CD4-positive, alpha-beta T cell treated with Interleukin-4 for 4 hours (primary cell): ENCODE measurements around the gene PMS2.
"Not testable (repeated sequence)": the region's sequence is repeated elsewhere in the genome, so short reads cannot be mapped to it uniquely, and the experiment has no call there.

Experiments
- DNase-seq: peaks from one replicate; pipeline ENCODE4 v3.0.0-alpha.2; 2020

The PMS2 gene

DNA sequence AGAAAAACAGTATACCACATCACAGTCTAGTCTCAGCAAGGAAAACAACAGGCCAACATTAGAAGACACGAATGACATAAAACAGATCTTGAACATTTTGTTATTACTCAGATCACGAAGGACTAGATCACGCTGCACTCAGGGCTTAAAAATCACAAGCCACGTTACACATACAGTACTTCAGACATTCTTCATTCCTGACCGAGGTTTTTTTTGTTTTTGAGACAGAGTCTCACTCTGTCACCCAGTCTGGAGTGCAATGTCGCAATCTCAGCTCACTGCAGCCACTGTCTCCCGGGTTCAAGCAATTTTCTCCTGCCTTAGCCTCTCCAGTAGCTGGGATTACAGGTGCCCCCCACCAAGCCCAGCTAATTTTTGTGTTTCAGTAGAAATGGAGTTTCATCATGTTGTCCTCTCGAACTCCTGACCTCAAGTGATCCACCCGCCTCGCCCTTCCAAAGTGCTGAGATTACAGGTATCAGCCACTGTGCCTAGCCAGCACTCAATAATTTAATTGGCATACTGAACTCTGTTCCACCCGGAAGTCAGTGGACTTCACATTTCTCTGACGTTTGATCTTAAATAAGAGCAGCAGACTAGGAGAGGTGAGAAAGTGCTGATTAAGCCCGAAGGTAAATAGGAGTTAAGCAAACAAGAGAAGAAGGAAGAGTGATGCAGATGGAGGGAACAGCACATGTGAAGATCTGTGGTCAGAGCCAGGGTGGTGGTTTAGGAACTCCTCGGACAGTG is 3.7 kb upstream of the PMS2 start:
- DNase-seq = no peak

DNA sequence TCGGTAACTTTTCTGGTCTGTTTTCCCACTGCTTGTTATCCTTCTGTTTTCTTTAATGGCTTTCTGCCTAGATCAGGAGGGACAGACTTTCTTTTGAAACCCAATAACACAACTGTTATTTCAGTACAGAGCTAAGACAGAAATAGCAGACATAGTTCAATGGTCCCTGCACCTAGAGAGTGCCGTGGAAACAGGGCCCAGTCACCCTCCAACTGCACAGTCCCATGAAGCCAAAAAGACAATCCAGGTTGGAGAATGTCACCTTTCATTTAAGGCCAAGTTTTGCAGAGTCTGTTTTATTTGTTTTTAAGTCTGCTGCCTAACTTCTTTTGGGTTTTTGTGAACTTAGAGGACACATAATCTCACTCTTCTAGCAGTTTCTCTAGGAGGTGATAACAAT is 2.7 kb upstream of the PMS2 start:
- DNase-seq = no peak

DNA sequence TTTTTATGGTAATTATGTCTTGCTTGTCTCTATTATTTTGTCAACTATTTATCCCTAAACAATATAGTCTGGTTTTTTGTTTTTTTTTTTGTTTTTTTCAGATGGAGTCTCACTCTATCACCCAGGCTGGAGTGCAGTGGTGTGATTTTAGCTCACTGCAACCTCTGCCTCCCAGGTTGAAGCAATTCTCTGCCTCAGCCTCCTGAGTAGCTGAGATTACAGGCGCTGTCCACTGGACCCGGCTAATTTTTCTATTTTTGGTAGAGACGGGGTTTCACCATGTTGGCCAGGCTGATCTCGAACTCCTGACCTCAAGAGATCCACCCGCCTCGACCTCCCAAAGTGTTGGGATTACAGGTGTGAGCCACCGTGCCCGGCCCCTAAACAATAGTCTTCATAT is 1.5 kb upstream of the PMS2 start:
- DNase-seq = not testable (repeated sequence)

DNA sequence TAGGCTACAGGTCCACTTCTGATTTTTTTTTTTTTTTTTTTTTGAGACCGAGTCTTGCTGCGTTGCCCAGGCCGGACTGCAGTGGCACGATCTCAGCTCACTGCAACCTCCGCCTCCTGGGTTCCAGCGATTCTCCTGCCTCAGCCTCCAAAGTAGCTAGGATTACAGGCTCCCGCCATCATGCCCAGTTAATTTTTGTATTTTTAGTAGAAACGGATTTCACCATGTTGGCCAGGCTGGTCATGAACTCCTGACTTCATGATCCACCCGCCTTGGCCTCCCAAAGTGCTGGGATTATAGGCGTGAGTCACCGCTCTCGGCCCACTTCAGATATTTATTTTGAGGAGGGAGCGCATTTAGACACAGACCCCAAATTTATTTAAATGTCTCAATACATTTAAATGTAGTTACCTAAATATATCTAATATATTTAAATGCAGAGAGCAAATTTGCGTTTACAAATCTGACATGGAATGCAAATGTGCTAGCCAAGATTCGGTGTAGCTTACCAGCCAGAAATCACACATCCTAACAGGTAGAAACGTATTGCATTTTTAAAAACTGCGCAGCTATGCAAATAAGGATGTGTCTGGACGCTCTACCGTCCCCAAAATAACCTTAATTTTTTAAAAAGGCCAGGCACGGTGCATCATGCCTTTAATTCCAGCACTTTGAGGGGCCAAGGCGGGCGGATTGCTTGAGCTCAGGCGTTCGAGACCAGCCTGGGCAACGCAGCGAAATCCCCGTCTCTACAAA is 836 bp downstream of the PMS2 start:
- DNase-seq = not testable (repeated sequence)

GRCh38 chr7:6007386-6007785 is 1.5 kb downstream of the PMS2 start:
- no peak for DNase-seq

DNA sequence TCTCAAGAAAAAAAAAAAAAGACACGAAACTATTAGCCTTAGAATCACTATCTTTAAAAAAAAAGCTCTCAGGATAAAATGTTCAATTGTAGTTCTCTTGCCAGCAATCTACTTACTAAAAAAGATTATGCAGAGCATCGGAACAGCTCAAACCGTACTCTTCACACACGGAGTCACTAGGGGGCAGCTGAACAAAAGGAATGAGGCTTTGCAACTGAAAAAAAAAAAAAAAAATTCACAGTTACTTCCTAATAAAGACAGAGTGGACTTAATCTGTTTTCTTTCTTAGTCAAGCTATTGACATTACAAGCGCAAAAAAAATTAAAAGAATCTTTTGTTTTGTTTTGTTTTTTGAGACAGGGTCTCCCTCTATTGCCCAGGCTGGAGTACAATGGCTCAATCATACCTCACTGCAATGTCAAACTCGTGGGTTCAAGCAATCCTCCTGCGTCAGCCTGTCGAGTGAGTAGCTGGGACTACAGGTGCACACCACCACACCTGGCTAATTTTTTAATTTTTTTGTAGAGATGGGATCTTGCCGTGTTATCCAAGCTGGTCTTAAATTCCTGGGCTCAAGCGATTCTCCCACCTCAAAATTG is 11.5 kb downstream of the PMS2 start:
- peak; percentile 61 for DNase-seq

DNA sequence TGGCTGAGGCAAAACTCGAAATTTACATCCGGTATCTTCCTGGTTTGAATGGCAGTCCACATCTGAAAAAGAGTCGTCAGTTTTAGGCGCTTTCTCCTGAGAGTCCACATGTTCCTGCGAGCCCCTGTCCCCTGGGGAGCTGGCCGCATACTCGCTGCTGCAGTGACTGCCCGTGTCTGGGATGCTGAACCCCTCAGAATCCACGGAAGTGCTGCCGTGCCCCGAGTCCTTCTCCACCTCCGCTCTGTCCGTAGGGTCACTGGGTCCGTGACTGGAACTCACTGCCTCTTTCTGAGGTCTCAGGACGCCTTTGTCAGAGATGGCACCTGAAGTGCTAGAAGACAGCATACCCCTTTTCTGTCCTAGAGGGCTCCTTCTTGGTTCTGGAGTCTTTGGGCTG is 21.8 kb downstream of the PMS2 start:
- not testable (repeated sequence) for DNase-seq

GRCh38 chr7:5979680-5980314 is 29.1 kb downstream of the PMS2 start:
- not testable (repeated sequence) for DNase-seq

DNA sequence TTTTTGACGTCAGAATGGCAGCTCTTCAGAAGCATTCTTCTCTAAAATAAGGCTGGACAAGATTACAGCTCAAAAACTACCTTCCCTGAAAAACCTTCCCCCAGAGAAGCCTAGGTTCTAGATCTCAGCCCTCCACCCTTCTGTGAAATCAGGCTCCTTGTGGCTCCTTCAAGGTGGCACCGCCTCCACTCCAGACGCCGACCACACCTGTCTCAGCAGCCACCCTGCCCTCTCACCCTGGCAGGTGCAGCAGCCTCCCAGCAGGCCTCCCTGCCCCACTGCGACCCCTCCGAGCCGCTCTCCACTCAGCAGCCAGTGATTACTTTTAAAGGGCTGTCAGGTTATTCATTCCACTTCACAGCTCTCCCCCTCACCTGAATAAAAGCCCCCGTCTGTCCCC is 35.3 kb downstream of the PMS2 start:
- not testable (repeated sequence) for DNase-seq

DNA sequence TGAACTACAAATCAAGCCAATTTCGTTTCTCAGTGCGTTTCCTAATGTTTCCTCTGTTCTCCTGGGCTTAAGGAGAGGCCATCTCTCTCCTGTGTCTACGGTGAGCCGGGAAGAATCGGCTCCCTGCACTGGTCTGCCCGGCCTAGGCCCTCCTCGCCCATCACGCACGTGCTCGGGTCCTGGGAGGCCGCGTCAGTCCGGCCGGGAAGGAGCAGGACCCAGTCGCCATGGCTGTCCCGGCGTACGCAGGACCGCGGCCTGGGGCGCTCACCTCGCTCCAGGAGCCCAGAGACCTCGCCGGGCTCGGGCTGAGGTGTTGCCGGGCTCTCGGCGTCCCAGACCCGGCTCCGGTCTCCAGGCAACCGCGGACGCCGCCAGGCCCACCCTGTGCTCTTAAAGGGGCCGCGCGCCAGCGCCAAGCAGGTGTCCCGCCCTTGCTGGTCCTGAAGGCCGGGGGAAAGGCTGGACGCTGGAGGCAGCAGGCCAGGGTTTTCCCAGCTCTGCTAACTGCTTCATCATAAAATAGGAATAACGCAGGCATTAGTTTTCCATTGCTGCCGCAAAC is 38.4 kb downstream of the PMS2 start, which contains the start of gene RSPH10B:
Gene RSPH10B (minus strand): TSS at position 343 of the 565 bp plus-strand sequence. CDS start 3,573 bp downstream, outside the sequence.
- not testable (repeated sequence) for DNase-seq

DNA sequence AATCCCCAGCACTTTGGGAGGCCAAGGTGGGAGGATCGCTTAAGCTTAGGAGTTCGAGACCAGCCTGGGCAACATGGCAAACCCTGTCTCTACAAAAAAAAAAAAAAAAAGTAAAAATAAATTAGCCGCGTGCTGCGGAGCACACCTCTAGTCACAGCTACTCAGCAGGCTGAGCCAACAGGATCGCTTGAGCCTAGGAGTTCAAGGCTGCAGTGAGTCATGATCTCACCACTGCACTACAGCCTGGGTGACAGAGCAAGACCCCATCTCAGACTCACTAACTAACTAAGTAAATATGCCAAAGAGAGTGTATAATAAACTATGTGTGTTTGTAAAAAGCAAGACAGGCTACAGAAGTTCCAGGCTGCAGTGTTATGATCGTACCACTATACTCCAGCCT is 45.0 kb downstream of the PMS2 start:
- not testable (repeated sequence) for DNase-seq

DNA sequence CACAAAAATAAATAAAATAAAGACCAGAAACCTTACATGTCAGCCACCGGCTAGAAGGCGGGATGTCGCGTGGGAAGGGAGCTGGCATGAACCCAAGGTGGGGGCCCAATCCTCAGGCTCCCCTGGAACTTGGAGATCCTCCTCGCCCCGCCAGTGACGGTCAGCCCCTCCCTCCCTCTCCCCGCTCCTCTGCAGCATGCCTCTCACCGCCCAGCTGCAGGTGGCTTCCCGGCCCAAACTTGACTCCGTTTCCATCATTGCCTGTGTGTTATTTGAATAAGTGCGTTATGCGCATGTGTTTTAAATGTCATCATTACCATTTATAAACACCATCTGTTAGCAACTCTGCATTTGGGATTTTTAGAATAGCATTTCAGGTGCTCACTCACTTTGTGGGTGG is 45.6 kb downstream of the PMS2 start:
- not testable (repeated sequence) for DNase-seq

DNA sequence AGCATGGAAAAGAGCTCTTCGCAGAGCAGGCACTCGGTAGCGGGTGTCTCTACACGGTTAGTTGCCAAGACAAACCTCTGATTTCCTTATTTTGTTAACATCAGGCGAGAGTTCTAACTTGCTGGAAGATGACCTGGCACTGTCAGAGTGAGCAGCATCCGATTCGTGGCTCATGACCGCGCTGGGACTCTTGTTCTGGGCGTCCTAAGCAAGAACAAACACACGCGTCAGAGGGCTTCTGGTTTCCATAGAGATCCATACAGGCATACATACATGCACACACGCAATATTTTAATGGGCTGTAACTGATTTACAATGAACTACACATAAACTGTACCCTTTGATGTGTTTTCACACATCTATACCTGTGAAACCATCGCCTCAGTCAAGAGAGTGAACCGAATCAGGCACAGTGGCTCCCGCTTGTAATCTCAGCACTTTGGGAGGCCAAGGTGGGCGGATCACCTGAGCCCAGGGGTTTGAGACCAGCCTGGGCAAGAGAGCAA is 73.9 kb downstream of the PMS2 start:
- not testable (repeated sequence) for DNase-seq

DNA sequence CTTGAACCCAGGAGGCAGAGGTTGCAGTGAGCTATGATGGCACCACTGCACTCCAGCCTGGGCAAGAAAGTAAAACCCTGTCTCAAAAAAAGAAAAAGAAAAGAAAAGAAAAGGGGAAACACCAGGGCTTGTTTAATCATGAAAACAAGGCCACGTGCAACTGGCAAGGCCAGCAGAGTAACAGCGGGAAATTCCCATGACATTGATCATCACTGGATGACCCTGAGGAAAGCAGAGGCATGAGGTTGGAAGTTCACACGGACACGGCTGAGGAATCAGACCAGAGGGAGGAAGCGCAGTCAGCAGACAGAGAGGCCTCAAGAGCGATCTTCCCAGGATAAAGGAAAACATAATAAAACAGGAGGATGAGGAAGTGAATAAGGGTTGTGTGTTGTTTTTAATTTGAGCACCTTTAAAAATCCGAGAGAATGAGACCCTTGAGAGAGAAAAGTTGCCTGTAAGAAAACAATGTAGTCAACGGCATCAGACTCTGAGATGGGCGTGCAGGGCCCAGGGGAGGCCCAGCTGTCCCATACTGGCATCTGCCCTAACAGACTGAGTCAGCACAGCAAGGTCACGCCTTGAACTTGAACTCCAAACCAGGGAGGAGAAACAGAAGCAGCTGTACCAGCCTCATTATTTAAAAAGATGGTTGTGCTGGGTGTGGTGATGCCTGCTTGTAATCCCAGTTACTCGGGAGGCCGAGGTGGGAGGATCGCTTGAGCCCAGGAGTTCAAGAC is 76.8 kb downstream of the PMS2 start:
- DNase-seq = not testable (repeated sequence)

DNA sequence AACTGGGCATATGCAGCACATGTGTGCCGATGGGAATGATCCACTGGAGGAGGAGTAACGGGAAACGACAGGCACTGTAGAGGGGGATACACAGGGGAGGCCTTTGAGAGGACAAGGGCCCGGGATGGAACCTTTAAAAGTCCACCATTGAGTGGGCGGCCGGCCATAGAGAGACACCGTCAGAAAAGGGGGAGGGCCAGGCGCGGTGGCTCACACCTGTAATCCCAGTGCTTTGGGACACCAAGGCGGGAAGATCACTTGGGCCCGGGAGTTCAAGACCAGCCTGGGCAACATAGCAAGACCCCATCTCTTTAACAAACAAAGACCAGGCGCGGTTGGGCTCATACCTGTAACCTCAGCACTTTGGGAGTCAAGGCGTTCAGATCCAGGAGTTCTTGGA is 77.6 kb downstream of the PMS2 start:
- not testable (repeated sequence) for DNase-seq

DNA sequence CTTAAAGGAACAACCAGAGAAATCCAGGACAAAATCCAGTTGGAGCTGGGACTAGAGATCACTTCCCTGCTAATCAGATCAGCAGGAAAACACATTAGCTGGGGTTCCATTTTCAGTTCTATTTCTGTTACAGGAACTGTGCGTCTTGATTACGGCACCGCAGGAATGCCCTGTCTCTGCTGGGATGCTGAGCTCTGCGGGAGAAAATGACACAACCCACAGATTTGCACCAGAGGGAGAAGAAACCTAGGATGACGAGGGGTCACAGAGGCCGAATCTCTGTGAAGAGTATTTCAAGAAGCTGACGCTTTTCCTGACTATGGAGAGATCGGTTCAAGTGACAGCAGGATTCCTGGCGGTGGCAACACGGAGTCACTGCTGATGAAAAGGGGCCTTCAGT is 78.6 kb downstream of the PMS2 start:
- not testable (repeated sequence) for DNase-seq

DNA sequence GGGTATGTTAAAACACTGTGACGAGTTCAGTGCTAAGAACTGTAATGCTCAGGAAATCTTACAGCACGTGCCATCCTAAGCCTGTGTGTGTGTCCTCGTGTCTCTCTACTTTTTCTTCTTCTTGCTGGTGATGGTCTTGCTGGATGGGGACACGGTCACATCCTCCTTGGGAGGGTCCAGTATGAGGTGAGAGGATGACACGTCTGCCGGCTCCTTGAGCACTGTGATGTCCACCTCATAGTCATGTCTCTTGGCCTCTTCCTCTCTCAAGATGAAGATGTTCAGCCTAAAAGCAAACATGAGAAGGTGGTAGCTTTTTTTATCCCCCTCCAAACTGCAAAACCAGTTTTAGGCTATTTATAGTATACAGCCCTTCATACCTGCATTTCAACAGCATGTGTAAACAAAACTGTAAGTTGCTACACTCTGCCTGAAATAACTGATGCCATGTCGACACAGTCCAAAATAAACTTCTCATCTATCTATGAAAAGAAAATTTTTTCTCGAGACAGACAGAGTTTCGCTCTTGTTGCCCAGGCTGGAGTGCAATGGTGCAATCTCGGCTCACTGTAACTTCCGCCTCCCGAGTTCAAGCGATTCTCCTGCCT is 82.5 kb downstream of the PMS2 start:
- not testable (repeated sequence) for DNase-seq

DNA sequence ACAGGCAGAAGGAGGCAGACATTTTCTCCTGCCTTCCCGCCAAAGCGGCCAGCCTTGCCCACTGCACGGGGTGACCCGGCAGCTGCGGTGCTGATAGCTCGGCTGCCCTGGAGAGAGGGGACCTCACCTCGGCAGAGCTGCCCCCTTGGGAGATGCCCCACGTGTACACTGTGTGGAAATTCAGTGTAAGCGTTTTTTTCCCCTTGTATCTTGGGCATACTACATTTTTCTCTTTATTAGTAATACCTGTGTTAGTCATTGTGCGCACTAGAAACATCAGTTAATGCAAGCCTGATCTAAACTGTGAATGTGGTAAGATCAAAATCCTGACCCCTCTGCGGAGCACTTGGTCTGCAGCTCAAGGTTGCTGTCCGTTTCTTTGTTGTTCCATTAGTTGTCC is 84.2 kb downstream of the PMS2 start:
- not testable (repeated sequence) for DNase-seq

DNA sequence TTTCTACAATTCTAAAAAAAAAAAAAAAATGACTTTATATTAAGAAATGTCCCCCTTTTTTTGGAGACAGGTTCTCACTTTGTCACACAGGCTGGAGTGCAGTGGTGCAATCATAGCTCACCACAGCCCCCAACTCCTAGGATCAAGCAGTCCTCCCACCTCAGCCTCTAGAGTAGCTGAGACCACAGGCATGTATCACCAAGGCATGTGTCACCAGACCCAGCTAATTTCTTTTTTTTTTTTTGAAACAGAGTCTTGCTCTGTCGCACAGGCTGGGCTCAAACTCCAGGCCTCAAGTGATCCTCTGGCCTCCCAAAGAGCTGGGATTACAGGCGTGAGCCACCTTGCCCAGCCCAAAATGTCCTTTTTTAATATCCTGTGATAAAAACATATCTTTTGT is 84.7 kb downstream of the PMS2 start:
- not testable (repeated sequence) for DNase-seq
